NCI-H187 (cell line): ENCODE results near the gene TRNAU1AP.

ENCODE experiments used
- DNase-seq, 2 experiments: peaks; one replicate each; lab custom pipeline; 2025; lab: John Stamatoyannopoulos, UW

Gene TRNAU1AP

GRCh38 chr1:28604962-28605361, 52.1 kb downstream of the TRNAU1AP start:
- no peak for DNase-seq

- DNase-seq = no peak
These were observed 53.9 kb downstream of the TRNAU1AP start for GRCh38 chr1:28606771-28607170.

- no peak for DNase-seq
These were observed 60.3 kb downstream of the TRNAU1AP start for GRCh38 chr1:28613175-28613574.
